GM06990 (cell line): ENCODE measurements around the gene NCSTN.

Experiments used
- DNase-seq: peaks from one replicate; pipeline ENCODE4 v3.0.0-alpha.2; 2011; ENCODE audit not compliant: insufficient read length; ENCODE audit errors: extremely low read depth
- H3K27me3 ChIP-seq: replicated peaks from 2 replicates; pipeline ENCODE4 v1.6.0; 2011; ENCODE audit warnings: low read length; ENCODE audit not compliant: control insufficient read depth, insufficient read depth
- H3K36me3 ChIP-seq: 2 replicates; pipeline ENCODE4 v1.5.1; 2011; ENCODE audit warnings: low read length; ENCODE audit not compliant: control insufficient read depth, insufficient read depth
- H3K4me3 ChIP-seq: replicated peaks from 2 replicates; pipeline ENCODE4 v1.5.1; 2011; ENCODE audit warnings: low read depth, mild to moderate bottlenecking, control low read depth, low read length
- CTCF ChIP-seq: IDR thresholded peaks from 2 replicates; pipeline ENCODE4 v1.5.1; 2011; ENCODE audit warnings: low read length, control low read depth, mild to moderate bottlenecking, inconsistent platforms; ENCODE audit not compliant: insufficient read depth, poor library complexity, severe bottlenecking

Gene NCSTN

GRCh38 chr1:160351629-160352028 lies 8.4 kb downstream of the NCSTN start:
- H3K4me3 ChIP-seq = no peak overlapping the region
- no peak for TF ChIP-seq CTCF
- no peak for DNase-seq
- H3K27me3 ChIP-seq = no peaks in the 10 kb centered on the region
- H3K36me3 ChIP-seq = peaks cover 56% of the 10 kb centered on the region

GRCh38 chr1:160352555-160352954 lies 9.4 kb downstream of the NCSTN start:
- TF ChIP-seq CTCF = no peak
- no peaks in the 10 kb centered on the region for H3K27me3 ChIP-seq
- no peak overlapping the region for H3K4me3 ChIP-seq
- no peak for DNase-seq
- H3K36me3 ChIP-seq = peaks cover 61% of the 10 kb centered on the region

- Histone ChIP-seq H3K36me3 (peaks cover 68% of the 10 kb centered on the region), H3K4me3 (no peak overlapping the region), H3K27me3 (no peaks in the 10 kb centered on the region)
- TF ChIP-seq CTCF = no peak
- DNase-seq = no peak
Measured at GRCh38 chr1:160353223-160353622, 10.0 kb downstream of the NCSTN start.

- H3K27me3 ChIP-seq = no peaks in the 10 kb centered on the region
- H3K36me3 ChIP-seq = peaks cover 63% of the 10 kb centered on the region
- no peak overlapping the region for H3K4me3 ChIP-seq
Measured at GRCh38 chr1:160354388-160354985, 11.3 kb downstream of the NCSTN start.

GRCh38 chr1:160357286-160358002 lies 14.3 kb downstream of the NCSTN start:
- Histone ChIP-seq H3K4me3 (no peak overlapping the region), H3K27me3 (no peaks in the 10 kb centered on the region), H3K36me3 (peaks cover 51% of the 10 kb centered on the region)
- TF ChIP-seq CTCF = no peak
- DNase-seq = no peak

More at GRCh38 chr1:160354388-160354985, 11.3 kb downstream of the NCSTN start:
- no peak for DNase-seq
- TF ChIP-seq CTCF = peak; percentile 63
